AG10803 (cell line): ENCODE measurements around the gene MYO15A.

Source experiments
- DNase-seq: peaks from one replicate; pipeline ENCODE4 v3.0.0; 2010; ENCODE audit warnings: low read depth
- H3K4me3 ChIP-seq: 2 replicates; pipeline ENCODE4 v1.5.1; 2011; ENCODE audit warnings: mild to moderate bottlenecking, low read length, control low read depth
- CTCF ChIP-seq: conservative IDR thresholded peaks from 2 replicates; pipeline ENCODE4 v1.5.1; 2011; ENCODE audit warnings: mild to moderate bottlenecking, low read length, control low read depth, inconsistent platforms

Gene MYO15A

DNA sequence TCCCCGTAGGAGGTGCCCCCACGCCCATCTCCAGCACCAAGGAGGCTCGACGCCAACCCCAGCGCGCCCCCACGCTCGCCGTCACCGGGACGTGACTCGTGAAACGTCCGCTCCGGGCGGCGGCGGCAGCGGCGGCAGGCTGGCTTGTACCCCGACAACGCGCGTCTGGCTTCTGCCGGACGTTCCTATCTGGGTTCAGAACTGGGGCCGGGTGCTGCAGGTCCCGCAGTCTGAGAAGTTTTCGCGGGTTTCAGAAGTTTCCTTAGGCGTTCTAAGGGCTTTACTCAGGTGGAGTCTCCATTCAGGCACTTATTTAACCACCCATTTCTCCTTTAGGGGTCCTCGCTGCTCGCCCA, 74.4 kb downstream of the MYO15A start:
- peak; percentile 89 for DNase-seq
- H3K4me3 ChIP-seq: peak overlapping the region; percentile 79
- TF ChIP-seq CTCF: no peak

DNA sequence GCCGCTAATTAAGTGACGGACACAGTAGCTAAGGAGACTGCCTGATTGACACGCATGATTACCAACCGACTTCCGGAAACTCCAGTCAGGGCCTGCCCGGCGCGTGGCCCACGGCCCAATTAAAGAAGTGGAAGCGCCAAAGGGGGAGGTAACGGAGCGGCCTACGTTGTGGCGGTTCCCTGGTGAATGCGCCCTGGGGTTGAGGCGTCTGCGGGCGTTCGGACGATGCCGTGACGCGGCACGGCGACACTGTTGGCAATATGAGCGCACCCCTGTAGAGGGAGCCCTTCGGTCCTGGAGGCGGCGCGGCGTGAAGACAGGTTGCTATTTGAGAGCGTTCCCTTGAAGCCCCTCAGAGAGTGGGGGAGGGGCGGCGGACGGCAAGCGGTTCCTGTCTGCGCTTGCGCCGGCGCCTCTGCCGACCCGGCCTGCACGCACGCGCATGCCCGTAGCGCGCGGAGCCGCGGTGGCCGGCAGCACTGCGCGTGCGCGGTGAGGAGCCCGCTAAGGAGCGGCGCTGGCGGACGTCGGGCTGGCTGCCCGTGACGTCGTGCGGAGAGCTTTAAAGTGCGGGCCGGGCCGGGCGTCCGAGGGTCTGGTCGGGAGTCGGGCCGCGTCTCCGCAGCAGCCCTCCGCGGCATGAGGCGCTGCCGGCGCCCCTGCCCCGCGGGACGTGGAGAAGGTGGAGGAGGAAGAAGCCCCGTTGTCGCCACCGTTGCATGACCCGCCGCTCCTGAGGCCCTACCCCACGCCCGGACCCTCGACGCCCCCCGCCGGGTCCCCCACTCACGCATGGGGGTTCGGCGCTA, 75.0 kb downstream of the MYO15A start, which contains the start of gene ALKBH5:
ALKBH5 (plus strand) TSS at position 495 of the 809 bp plus-strand sequence. CDS start 416 bp downstream, outside the sequence.
- peak; percentile 100 for DNase-seq
- TF ChIP-seq CTCF: peak; percentile 29
- H3K4me3 ChIP-seq: peak within 1 kb of the TSS; percentile 90

GRCh38 chr17:18184143-18185031, 75.8 kb downstream of the MYO15A start:
- peak; percentile 42 for DNase-seq

DNA sequence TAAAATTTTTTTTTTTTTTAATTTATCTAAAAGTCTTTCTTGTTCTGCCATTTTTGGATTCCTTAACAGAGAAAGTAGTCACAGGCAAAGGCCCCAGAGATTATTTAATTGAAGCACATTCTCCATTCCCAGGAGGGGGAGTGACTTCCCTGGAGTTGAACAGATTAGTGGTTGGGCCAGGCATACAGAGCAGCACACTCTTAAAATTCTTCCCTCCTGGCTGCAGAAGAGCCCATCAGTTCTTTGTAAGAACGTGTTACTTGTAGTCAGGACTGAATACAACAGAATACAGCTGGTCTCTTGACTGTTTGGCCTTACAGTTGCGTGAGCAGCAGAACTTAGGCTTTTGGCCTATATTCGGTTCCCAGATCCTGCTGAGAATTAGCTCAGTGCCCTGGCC, 76.8 kb downstream of the MYO15A start:
- no peak for TF ChIP-seq CTCF
- DNase-seq: peak; percentile 52
- H3K4me3 ChIP-seq: peak overlapping the region; percentile 90

More at GRCh38 chr17:18184143-18185031, 75.8 kb downstream of the MYO15A start:
- peak overlapping the region; percentile 90 for H3K4me3 ChIP-seq
- TF ChIP-seq CTCF: no peak

- no peak for TF ChIP-seq CTCF
- DNase-seq: no peak
- peak overlapping the region; percentile 90 for H3K4me3 ChIP-seq
Measured at GRCh38 chr17:18185832-18186626, 77.5 kb downstream of the MYO15A start.

DNA sequence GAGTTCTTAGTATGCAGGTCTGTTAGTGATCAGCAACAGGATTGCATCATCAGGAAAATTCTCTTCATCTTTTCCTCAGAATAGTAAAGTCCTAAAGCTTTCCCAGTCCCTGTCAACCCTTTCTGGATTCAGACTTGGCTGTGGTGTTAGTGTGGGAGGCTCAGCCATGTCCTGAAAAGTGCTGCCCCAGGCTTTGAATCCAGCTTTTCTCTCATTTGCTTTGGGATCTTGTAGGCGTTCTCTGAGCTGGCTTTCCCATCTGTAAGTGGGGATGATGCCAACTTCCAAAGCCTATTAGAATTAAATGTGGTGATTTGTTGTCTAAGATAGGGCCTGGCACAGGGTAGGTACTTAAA, 78.0 kb downstream of the MYO15A start:
- DNase-seq: peak; percentile 66
- peak overlapping the region; percentile 90 for H3K4me3 ChIP-seq
- TF ChIP-seq CTCF: no peak
